ENCODE data around the gene MROH9. TPM values are rescaled to one million over a fixed set of nuclear protein-coding genes. Genes with fewer than 3 reads are reported as not detected.

Gene MROH9
- polyA plus RNA-seq, 3 donors: not detected

DNA sequence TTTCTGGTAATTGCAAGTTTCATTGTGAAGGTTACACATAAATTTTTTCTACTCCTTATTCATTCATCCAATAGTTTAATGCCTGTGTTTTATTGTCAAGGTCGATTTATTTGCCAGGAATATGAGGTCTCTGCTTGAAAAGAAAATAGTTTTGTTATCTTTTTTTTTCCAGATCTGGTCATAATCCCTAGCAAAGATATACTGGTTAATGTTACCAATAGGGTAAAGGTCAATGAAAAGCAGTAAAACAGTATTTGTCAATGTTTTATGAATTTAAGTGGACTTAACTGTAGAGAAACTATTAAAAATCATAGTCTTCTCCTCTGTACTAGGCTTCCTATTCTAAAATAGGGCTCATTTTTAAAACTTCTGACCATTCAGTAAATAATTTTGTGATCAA is 147.3 kb downstream of the MROH9 start:
- Histone ChIP-seq H3K4me1 (ENCODE audit: control insufficient read depth in 1 of 2, insufficient read depth in 2 of 2, low read length in 2 of 2) (no peaks in the 10 kb centered on the region), H3K79me2 (ENCODE audit: insufficient read depth, low read length) (no peaks in the 10 kb centered on the region), H4K20me1 (ENCODE audit: insufficient read depth, low read length) (no peaks in the 10 kb centered on the region), H3K27me3 (ENCODE audit: control insufficient read depth in 2 of 2, insufficient read depth in 2 of 2, low read length in 2 of 2) (no peaks in the 10 kb centered on the region), H3K9ac (ENCODE audit: insufficient read depth, low read length, poor library complexity, severe bottlenecking) (no peak overlapping the region), H3K27ac (ENCODE audit: low read depth in 1 of 2, low read length in 2 of 2) (no peak overlapping the region), H3K9me3 (replicated peaks in 1 of 2; ENCODE audit: control insufficient read depth in 1 of 2, insufficient read depth in 1 of 2, low read length in 2 of 2) (no peaks in the 10 kb centered on the region), H3K4me3 (replicated peaks in 1 of 3; ENCODE audit: low read depth in 2 of 3, low read length in 3 of 3) (no peak overlapping the region), H3K4me2 (replicated peaks; ENCODE audit: extremely low read depth, low read length, poor library complexity, severe bottlenecking) (no peak overlapping the region), H2AFZ (ENCODE audit: insufficient read depth, low read depth, low read length, poor library complexity, severe bottlenecking) (no peak overlapping the region), H3K36me3 (replicated peaks in 1 of 2; ENCODE audit: control insufficient read depth in 1 of 2, insufficient read depth in 2 of 2, low read length in 2 of 2) (no peaks in the 10 kb centered on the region)
- Mint-ChIP-seq H3K4me3 (no peak overlapping the region), H3K9me3 (peaks cover 0 to 4% (median 0%) of the 10 kb centered on the region in 7 donors), H3K4me1 (no peaks in the 10 kb centered on the region), H3K36me3 (no peaks in the 10 kb centered on the region), H3K27me3 (ENCODE audit: low read depth in 3 of 3) (no peaks in the 10 kb centered on the region), H3K27ac (no peak overlapping the region)
- TF ChIP-seq, protein P1, sequence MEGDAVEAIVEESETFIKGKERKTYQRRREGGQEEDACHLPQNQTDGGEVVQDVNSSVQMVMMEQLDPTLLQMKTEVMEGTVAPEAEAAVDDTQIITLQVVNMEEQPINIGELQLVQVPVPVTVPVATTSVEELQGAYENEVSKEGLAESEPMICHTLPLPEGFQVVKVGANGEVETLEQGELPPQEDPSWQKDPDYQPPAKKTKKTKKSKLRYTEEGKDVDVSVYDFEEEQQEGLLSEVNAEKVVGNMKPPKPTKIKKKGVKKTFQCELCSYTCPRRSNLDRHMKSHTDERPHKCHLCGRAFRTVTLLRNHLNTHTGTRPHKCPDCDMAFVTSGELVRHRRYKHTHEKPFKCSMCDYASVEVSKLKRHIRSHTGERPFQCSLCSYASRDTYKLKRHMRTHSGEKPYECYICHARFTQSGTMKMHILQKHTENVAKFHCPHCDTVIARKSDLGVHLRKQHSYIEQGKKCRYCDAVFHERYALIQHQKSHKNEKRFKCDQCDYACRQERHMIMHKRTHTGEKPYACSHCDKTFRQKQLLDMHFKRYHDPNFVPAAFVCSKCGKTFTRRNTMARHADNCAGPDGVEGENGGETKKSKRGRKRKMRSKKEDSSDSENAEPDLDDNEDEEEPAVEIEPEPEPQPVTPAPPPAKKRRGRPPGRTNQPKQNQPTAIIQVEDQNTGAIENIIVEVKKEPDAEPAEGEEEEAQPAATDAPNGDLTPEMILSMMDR (IDR thresholded peaks at IDR 0.05): no peak
- intact Hi-C loops (cut with micrococcal nuclease): no loop called here
- no CpG with 5 or more reads among the region's 1 CpG for WGBS (ENCODE audit: insufficient coverage)
- no peak for DNase-seq

DNA sequence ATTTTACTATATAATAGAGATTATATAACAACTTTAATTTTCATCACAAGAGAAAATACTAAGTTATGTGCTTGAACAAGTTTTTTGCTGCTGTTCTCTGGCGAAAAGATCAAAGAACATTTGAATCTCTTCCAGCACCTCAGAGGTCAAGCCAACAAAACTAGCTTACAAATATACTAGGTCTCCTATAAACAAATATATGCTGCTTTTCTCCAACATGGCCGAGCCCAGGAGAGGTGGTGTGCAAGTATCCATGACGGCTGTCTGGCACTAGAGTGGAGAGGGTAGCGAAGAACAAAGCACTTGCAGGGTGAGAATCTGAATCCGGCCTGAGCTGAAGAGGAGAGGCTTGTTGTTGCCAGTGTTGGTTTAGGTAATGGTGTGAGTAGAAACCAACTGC is 147.9 kb downstream of the MROH9 start:
- intact Hi-C loops (cut with micrococcal nuclease): no loop called here
- H3K79me2 ChIP-seq (ENCODE audit: insufficient read depth, low read length): no peaks in the 10 kb centered on the region
- H3K27ac Mint-ChIP-seq: no peak overlapping the region
- H3K4me2 ChIP-seq (replicated peaks; ENCODE audit: extremely low read depth, low read length, poor library complexity, severe bottlenecking): no peak overlapping the region
- TF ChIP-seq, protein P1 (IDR thresholded peaks at IDR 0.05): no peak
- no peaks in the 10 kb centered on the region for H3K4me1 ChIP-seq (ENCODE audit: control insufficient read depth in 1 of 2, insufficient read depth in 2 of 2, low read length in 2 of 2)
- no peaks in the 10 kb centered on the region for H3K36me3 Mint-ChIP-seq
- H3K9me3 Mint-ChIP-seq: peaks cover 0 to 4% (median 0%) of the 10 kb centered on the region in 7 donors
- 100% methylated on average over 3 of the region's 5 CpGs for WGBS (ENCODE audit: insufficient coverage)
- no peaks in the 10 kb centered on the region for H3K36me3 ChIP-seq (replicated peaks in 1 of 2; ENCODE audit: control insufficient read depth in 1 of 2, insufficient read depth in 2 of 2, low read length in 2 of 2)
- H3K27ac ChIP-seq (ENCODE audit: low read depth in 1 of 2, low read length in 2 of 2): no peak overlapping the region
- no peaks in the 10 kb centered on the region for H4K20me1 ChIP-seq (ENCODE audit: insufficient read depth, low read length)
- H3K4me1 Mint-ChIP-seq: no peaks in the 10 kb centered on the region
- H3K9ac ChIP-seq (ENCODE audit: insufficient read depth, low read length, poor library complexity, severe bottlenecking): no peak overlapping the region
- no peak overlapping the region for H3K4me3 Mint-ChIP-seq
- no peaks in the 10 kb centered on the region for H3K27me3 Mint-ChIP-seq (ENCODE audit: low read depth in 3 of 3)
- no peak for DNase-seq
- no peaks in the 10 kb centered on the region for H3K9me3 ChIP-seq (replicated peaks in 1 of 2; ENCODE audit: control insufficient read depth in 1 of 2, insufficient read depth in 1 of 2, low read length in 2 of 2)
- no peak overlapping the region for H2AFZ ChIP-seq (ENCODE audit: insufficient read depth, low read depth, low read length, poor library complexity, severe bottlenecking)
- H3K4me3 ChIP-seq (replicated peaks in 1 of 3; ENCODE audit: low read depth in 2 of 3, low read length in 3 of 3): no peak overlapping the region
- H3K27me3 ChIP-seq (ENCODE audit: control insufficient read depth in 2 of 2, insufficient read depth in 2 of 2, low read length in 2 of 2): no peaks in the 10 kb centered on the region
